B cell (primary cell): ENCODE measurements around the gene RIMS3.

Source experiments
- CTCF ChIP-seq: fragments of 200-600 bp; IDR thresholded peaks from one replicate; pipeline ENCODE4 v1.8.0; 2022; ENCODE audit warnings: antibody characterized with exemption, mild to moderate bottlenecking
- EZH2 ChIP-seq: IDR thresholded peaks from 2 replicates; pipeline ENCODE4 v1.6.1; 2012; ENCODE audit warnings: borderline replicate concordance, low read depth, mild to moderate bottlenecking, moderate library complexity, low read length; ENCODE audit not compliant: insufficient read depth, poor library complexity, severe bottlenecking

GRCh38 chr1:40618108-40618507 lies 47.4 kb downstream of the RIMS3 start:
- TF ChIP-seq CTCF: no peak
- TF ChIP-seq EZH2: no peak
